Astrocyte of the spinal cord (primary cell): ENCODE data around the gene ARHGAP23.
"Not testable (repeated sequence)": the region's sequence is repeated elsewhere in the genome, so short reads cannot be mapped to it uniquely, and the experiment has no call there.

ENCODE experiments used
- DNase-seq: peaks from one replicate; pipeline ENCODE4 v3.0.0; 2011; ENCODE audit warnings: low read depth, low spot score
- H3K4me3 ChIP-seq: 2 replicates; pipeline ENCODE4 v1.5.1; 2011; ENCODE audit warnings: low read depth, mild to moderate bottlenecking, low read length, moderate library complexity
- CTCF ChIP-seq: IDR thresholded peaks from 2 replicates; pipeline ENCODE4 v1.5.1; 2012; ENCODE audit warnings: low read depth, mild to moderate bottlenecking, low read length, inconsistent platforms
- in situ Hi-C: cut with HindIII; loops from 2 replicates; pipeline ENCODE4 v1.10.0; 2017; ENCODE audit warnings: low sequenced_read_pairs

Gene ARHGAP23

GRCh38 chr17:38498353-38498752 is 70.1 kb downstream of the ARHGAP23 start:
- H3K4me3 ChIP-seq = no peak overlapping the region
- no peak for TF ChIP-seq CTCF
- no peak for DNase-seq
- in situ Hi-C loops = no loop called here

DNA sequence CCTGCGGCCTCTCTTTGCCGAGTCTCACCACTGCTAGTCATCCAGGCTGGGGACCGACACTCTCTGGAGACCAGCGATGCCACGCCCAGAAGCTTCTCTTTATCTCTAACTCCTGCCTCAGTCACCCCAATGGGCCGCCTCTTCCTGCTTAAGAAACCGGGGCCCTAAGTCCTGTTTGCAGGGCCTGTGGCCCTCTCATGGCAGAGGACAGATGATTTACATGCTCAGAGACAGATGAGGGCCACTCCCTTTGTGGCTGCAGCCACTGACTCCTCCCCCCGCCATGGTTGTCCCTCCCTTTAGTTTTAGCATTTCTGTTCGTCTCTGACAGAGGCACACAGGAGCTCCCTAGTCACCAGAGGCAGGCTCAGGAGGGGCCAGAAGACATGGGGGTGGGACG is 71.0 kb downstream of the ARHGAP23 start:
- H3K4me3 ChIP-seq, in situ Hi-C loops, DNase-seq: not testable (repeated sequence)

GRCh38 chr17:38501718-38502117 is 73.5 kb downstream of the ARHGAP23 start:
- H3K4me3 ChIP-seq, DNase-seq, in situ Hi-C loops: not testable (repeated sequence)

DNA sequence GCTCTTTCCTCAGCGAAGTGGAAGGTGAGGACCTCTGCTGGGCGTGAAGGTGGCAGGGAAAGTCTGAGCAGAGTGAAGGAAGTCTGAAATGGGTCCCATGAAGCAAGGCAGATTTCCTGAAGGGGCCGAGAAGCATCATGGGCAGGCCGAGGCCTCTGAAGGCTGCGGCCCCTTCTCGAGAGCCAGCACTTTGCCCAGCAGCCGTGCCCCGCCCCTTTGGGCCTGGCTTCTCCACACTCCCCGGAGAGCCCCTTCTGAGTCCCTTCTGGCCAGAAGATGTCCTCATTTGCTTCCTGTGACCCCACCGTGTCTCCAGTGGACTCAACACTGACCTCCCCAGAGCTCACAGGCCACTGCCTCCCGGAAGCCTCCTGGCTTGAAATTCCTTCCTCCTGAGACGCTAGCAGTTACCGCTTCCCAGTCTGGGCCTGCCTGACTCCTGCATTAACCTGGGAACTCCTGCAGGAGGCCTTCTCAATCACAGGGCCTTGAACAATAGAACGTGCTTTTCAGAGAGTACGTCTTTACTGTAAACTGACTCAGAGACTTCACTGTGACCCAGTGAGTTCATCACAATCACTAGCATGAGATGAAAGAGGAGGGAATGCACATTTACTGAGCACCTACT is 75.1 kb downstream of the ARHGAP23 start:
- in situ Hi-C loops, DNase-seq, H3K4me3 ChIP-seq: not testable (repeated sequence)

DNA sequence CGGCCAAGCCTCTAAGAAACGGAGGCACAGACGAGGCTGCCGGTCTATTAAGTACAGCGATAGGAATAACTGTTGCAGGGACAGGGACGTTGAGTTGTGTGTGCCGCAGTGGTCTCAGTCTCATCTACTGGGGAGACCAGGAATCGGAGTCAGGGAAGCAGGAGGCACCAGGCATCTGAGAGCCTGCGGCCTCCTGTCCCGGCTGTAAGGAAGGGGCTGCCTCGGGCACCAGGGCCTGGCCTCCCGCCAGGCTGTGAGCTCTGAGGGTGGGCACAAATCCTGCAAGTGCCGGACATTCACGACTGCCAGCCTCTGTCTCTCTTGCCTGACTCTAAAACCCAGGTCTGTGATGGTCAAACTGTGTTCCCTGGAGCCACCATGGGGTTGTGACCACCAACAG is 76.0 kb downstream of the ARHGAP23 start:
- no peak for DNase-seq
- no peak for TF ChIP-seq CTCF

GRCh38 chr17:38507436-38507835 is 79.2 kb downstream of the ARHGAP23 start:
- in situ Hi-C loops = no loop called here
- H3K4me3 ChIP-seq = no peak overlapping the region
- DNase-seq = no peak
- TF ChIP-seq CTCF = no peak

More for the DNA sequence above, 76.0 kb downstream of the ARHGAP23 start:
- in situ Hi-C loops = no loop called here
- no peak overlapping the region for H3K4me3 ChIP-seq

- in situ Hi-C loops = no loop called here
- DNase-seq = no peak
- no peak for TF ChIP-seq CTCF
- H3K4me3 ChIP-seq = no peak overlapping the region
Observed at GRCh38 chr17:38507921-38508569, 79.8 kb downstream of the ARHGAP23 start.

GRCh38 chr17:38508570-38508950 is 80.3 kb downstream of the ARHGAP23 start:
- no peak for DNase-seq
- no peak overlapping the region for H3K4me3 ChIP-seq
- in situ Hi-C loops = no loop called here
- TF ChIP-seq CTCF = no peak
